IMR-90 (cell line): ENCODE data around the gene PLD1. TPM values are rescaled to one million over a fixed set of nuclear protein-coding genes. Genes with fewer than 3 reads are reported as not detected.
A peak's percentile ranks its signal among the peaks of the same experiment; 100 is the strongest.

Source experiments
- ATAC-seq: fragments of 200-7000 bp; cut with Tn5 transposase; 2 replicates; pipeline ENCODE4 v1.9.1; 2020; ENCODE audit warnings: low read depth, mild to moderate bottlenecking, moderate library complexity
- BruUV-seq: library from RNA; stranded (reverse); fragments of 400-500 nt; replicated peaks from 2 replicates; lab custom pipeline; 2021; lab: Mats Ljungman, UMichigan
- CTCF ChIA-PET: fragments of 300-600 bp; formaldehyde crosslinking; extraction: SDS; loops from one replicate; lab custom pipeline; 2021; ENCODE audit warnings: antibody characterized with exemption; lab: Yijun Ruan, JAX
- POLR2A ChIA-PET: fragments of 300-600 bp; sonication (Branson Sonifier 250); formaldehyde crosslinking; loops from one replicate; lab custom pipeline; 2022; ENCODE audit warnings: antibody characterized with exemption; ENCODE audit not compliant: unreplicated experiment; lab: Charles Lee
- DNase-seq: peaks from one replicate; pipeline ENCODE4 v3.0.0; 2013
- H2AFZ ChIP-seq: replicated peaks from 2 replicates; pipeline ENCODE3; 2013; ENCODE audit warnings: low read length, mild to moderate bottlenecking; ENCODE audit not compliant: poor library complexity
- H2AK5ac ChIP-seq: 2 replicates; pipeline ENCODE4 v1.6.1; 2013; ENCODE audit warnings: low read depth, low read length, inconsistent platforms
- H2AK9ac ChIP-seq: replicated peaks from 2 replicates; pipeline ENCODE3; 2013; ENCODE audit warnings: mild to moderate bottlenecking, low read depth, low read length, moderate library complexity; ENCODE audit not compliant: poor library complexity
- H2BK120ac ChIP-seq: 2 replicates; pipeline ENCODE4 v1.6.1; 2013; ENCODE audit warnings: low read depth, low read length, inconsistent platforms
- H2BK15ac ChIP-seq: 3 replicates; pipeline ENCODE4 v1.6.1; 2013; ENCODE audit warnings: low read depth, low read length, inconsistent platforms
- H2BK20ac ChIP-seq: 2 replicates; pipeline ENCODE4 v1.6.1; 2013; ENCODE audit warnings: low read depth, mild to moderate bottlenecking, inconsistent platforms, low read length, moderate library complexity
- H2BK5ac ChIP-seq: 2 replicates; pipeline ENCODE4 v1.6.1; 2013; ENCODE audit warnings: mild to moderate bottlenecking, low read depth, low read length, inconsistent platforms; ENCODE audit not compliant: poor library complexity, severe bottlenecking
- H3K14ac ChIP-seq: replicated peaks from 2 replicates; pipeline ENCODE4 v1.6.1; 2013; ENCODE audit warnings: low read depth, low read length, inconsistent platforms
- H3K18ac ChIP-seq: 2 replicates; pipeline ENCODE4 v1.6.1; 2013; ENCODE audit warnings: low read depth, low read length, control low read depth
- H3K23ac ChIP-seq: 2 replicates; pipeline ENCODE4 v1.6.1; 2013; ENCODE audit warnings: low read depth, low read length, inconsistent platforms
- H3K27ac ChIP-seq: 2 replicates; pipeline ENCODE4 v1.5.1; 2013; ENCODE audit warnings: mild to moderate bottlenecking, control low read depth, low read length; ENCODE audit not compliant: insufficient read depth
- H3K27me3 ChIP-seq: 2 replicates; pipeline ENCODE4 v1.6.1; 2013; ENCODE audit warnings: low read length; ENCODE audit not compliant: control insufficient read depth, insufficient read depth
- H3K36me3 ChIP-seq: 2 replicates; pipeline ENCODE4 v1.6.1; 2013; ENCODE audit warnings: low read length, mixed read lengths; ENCODE audit not compliant: control insufficient read depth, insufficient read depth
- H3K4ac ChIP-seq: 2 replicates; pipeline ENCODE4 v1.6.1; 2013; ENCODE audit warnings: low read depth, low read length, inconsistent platforms
- H3K4me1 ChIP-seq: 2 replicates; pipeline ENCODE4 v1.6.1; 2013; ENCODE audit warnings: low read length, mixed read lengths; ENCODE audit not compliant: control insufficient read depth, insufficient read depth
- H3K4me2 ChIP-seq: 2 replicates; pipeline ENCODE4 v1.6.1; 2013; ENCODE audit warnings: low read depth, mild to moderate bottlenecking, control low read depth, low read length, moderate library complexity
- H3K4me3 ChIP-seq: 2 replicates; pipeline ENCODE4 v1.5.1; 2013; ENCODE audit warnings: low read depth, mild to moderate bottlenecking, control low read depth, low read length, moderate library complexity; ENCODE audit not compliant: insufficient read depth
- H3K56ac ChIP-seq: 2 replicates; pipeline ENCODE4 v1.6.1; 2013; ENCODE audit warnings: low read length, inconsistent platforms; ENCODE audit not compliant: insufficient read depth; ENCODE audit errors: extremely low read depth
- H3K79me1 ChIP-seq, 2 experiments: 2 replicates each; pipeline ENCODE4 v1.6.1; 2013; ENCODE audit warnings: low read length in 2 of 2, inconsistent platforms in 1 of 2, low read depth in 1 of 2
- H3K9ac ChIP-seq: 2 replicates; pipeline ENCODE4 v1.6.1; 2013; ENCODE audit warnings: low read depth, low read length, control low read depth
- H3K9me1 ChIP-seq: 2 replicates; pipeline ENCODE4 v1.6.1; 2013; ENCODE audit warnings: low read length, inconsistent platforms; ENCODE audit not compliant: insufficient read depth
- H3K9me3 ChIP-seq: 2 replicates; pipeline ENCODE4 v1.6.1; 2013; ENCODE audit warnings: low read length; ENCODE audit not compliant: control insufficient read depth, insufficient read depth
- H4K20me1 ChIP-seq: 2 replicates; pipeline ENCODE4 v1.6.1; 2013; ENCODE audit warnings: low read length, inconsistent platforms; ENCODE audit not compliant: insufficient read depth
- H4K5ac ChIP-seq: 2 replicates; pipeline ENCODE4 v1.6.1; 2013; ENCODE audit warnings: mild to moderate bottlenecking, low read depth, low read length, control low read depth
- H4K8ac ChIP-seq, 2 experiments: 2 replicates each; pipeline ENCODE4 v1.6.1; 2013; ENCODE audit warnings: low read depth in 2 of 2, low read length in 2 of 2, control low read depth in 1 of 2, inconsistent platforms in 1 of 2
- H4K91ac ChIP-seq: 2 replicates; pipeline ENCODE4 v1.6.1; 2013; ENCODE audit warnings: low read depth, low read length, inconsistent platforms; ENCODE audit not compliant: insufficient read depth
- BHLHE40 ChIP-seq: fragments of 150-350 bp; IDR thresholded peaks from 2 replicates; pipeline ENCODE4 v1.6.1; 2016; ENCODE audit warnings: mild to moderate bottlenecking, low read depth, low read length
- CEBPB ChIP-seq: IDR thresholded peaks from 2 replicates; pipeline ENCODE4 v1.6.1; 2012; ENCODE audit warnings: low read depth, low read length, improper control_type of control experiment
- FOS ChIP-seq: fragments of 150-350 bp; IDR thresholded peaks from 2 replicates; pipeline ENCODE4 v1.6.1; 2016; ENCODE audit warnings: low read depth, low read length
- MAFK ChIP-seq: IDR thresholded peaks from 2 replicates; pipeline ENCODE4 v1.6.1; 2012; ENCODE audit warnings: low read depth, low read length, improper control_type of control experiment
- MXI1 ChIP-seq: IDR thresholded peaks from 2 replicates; pipeline ENCODE4 v1.6.1; 2012; ENCODE audit warnings: low read depth, mild to moderate bottlenecking, low read length, moderate library complexity, borderline replicate concordance
- RAD21 ChIP-seq: IDR thresholded peaks from 2 replicates; pipeline ENCODE4 v1.6.1; 2012; ENCODE audit warnings: low read length, improper control_type of control experiment
- RCOR1 ChIP-seq: IDR thresholded peaks from 2 replicates; pipeline ENCODE4 v1.6.1; 2012; ENCODE audit warnings: mild to moderate bottlenecking, low read length, improper control_type of control experiment; ENCODE audit not compliant: insufficient replicate concordance
- WGBS, 2 experiments: methylation state at CpG; one replicate each; pipeline versions ENCODE4 v1.1.5 to v1.1.7; 2013; ENCODE audit warnings: missing lambda C conversion rate in 2 of 2; ENCODE audit not compliant: insufficient read length in 1 of 2; ENCODE audit errors: extremely low coverage in 2 of 2; 5-methylcytosine and 5-hydroxymethylcytosine counted together
- dilution Hi-C: fragments of 300-500 bp; cut with HindIII; formaldehyde crosslinking; loops from one replicate; pipeline ENCODE4 v1.14.3; 2018; ENCODE audit warnings: low sequenced_read_pairs; ENCODE audit not compliant: unreplicated experiment
- in situ Hi-C: fragments of 300-500 bp; cut with MboI; formaldehyde crosslinking; loops from 3 replicates; pipeline ENCODE4 v1.14.3; 2019; ENCODE audit warnings: low sequenced_read_pairs, inconsistent platforms, mixed read lengths
- intact Hi-C: fragments of 100-400 bp; cut with micrococcal nuclease; formaldehyde crosslinking; loops from 2 replicates; pipeline ENCODE4 v1.10.0; 2022
- polyA plus RNA-seq, 3 experiments: library from polyadenylated mRNA; depleted of rRNA; stranded (reverse); fragments of >200 nt; gene quantifications; 2 replicates each; pipeline ENCODE4 v1.2.3, GENCODE V29; 2012; ENCODE audit warnings: low replicate concordance in 1 of 3
- total RNA-seq: library from RNA; depleted of rRNA; stranded (reverse); fragments of >200 nt; gene quantifications from 2 replicates; pipeline ENCODE4 v1.2.3, GENCODE V29; 2012
- TF ChIP-seq, protein P1 (sequence below): fragments of 150-350 bp; IDR thresholded peaks from 2 replicates; pipeline ENCODE4 v1.6.1; 2016; ENCODE audit warnings: low read depth, mild to moderate bottlenecking, low read length, moderate library complexity, borderline replicate concordance

PLD1 gene
- total and polyA plus RNA-seq, 2 of the 4 experiments (the other 2 are of a cell fraction) = 3.3 to 9.7 TPM

DNA sequence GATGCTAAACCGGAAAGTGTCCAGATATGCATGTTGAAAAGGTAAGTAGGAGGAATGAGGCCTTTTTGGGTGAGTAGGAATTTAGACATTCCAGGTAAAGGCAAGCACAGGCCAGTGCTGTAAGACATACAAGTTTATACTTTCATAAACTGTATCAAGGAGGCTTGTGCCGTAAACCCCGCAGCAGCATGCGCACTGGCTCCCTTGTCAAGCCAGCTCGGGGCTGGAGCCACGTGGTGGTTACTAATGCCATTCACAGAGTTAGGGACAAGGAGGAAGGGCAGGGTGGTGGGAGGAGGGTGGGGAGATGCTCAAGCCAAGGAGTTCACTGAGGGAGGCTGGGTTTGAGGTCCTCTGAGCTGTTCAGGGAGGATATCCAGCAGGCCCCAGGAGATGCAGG lies 35.8 kb downstream of the PLD1 start:
- H2AK9ac ChIP-seq = no peak overlapping the region
- H4K5ac ChIP-seq = no peak overlapping the region
- H4K8ac ChIP-seq = no peak overlapping the region
- dilution Hi-C loops (no loop called here), in situ Hi-C loops (loop anchor here (5.0 to 25.0 kb wide), 2 partner anchors 127 to 812 kb away; no protein-coding TSS in a partner anchor), intact Hi-C loops (loop anchor here (10.0 kb wide), 1 partner anchor 1020 kb away; no protein-coding TSS in a partner anchor)
- 50% methylated on average over 2 of the region's 6 CpGs; no CpG with 5 or more reads in 1 of the 2 experiments for WGBS, 2 experiments
- H2BK15ac ChIP-seq = no peak overlapping the region; the same call in 2 of the 3 replicates
- H2AFZ ChIP-seq = peak overlapping the region; percentile 67
- no peaks in the 10 kb centered on the region for H3K36me3 ChIP-seq
- H2BK5ac ChIP-seq = no peak overlapping the region
- H3K79me1 ChIP-seq = peaks cover 4 to 8% of the 10 kb centered on the region in 2 experiments; a peak in 3 of 4 replicates
- H3K4ac ChIP-seq = no peak overlapping the region; the same call in 1 of the 2 replicates
- H2BK20ac ChIP-seq = no peak overlapping the region
- H3K4me3 ChIP-seq = no peak overlapping the region
- H3K18ac ChIP-seq = no peak overlapping the region
- H3K14ac ChIP-seq = no peak overlapping the region
- no peak overlapping the region for H3K4me2 ChIP-seq
- H3K27me3 ChIP-seq = no peaks in the 10 kb centered on the region
- no peak for TF ChIP-seq CEBPB
- TF ChIP-seq, protein P1, sequence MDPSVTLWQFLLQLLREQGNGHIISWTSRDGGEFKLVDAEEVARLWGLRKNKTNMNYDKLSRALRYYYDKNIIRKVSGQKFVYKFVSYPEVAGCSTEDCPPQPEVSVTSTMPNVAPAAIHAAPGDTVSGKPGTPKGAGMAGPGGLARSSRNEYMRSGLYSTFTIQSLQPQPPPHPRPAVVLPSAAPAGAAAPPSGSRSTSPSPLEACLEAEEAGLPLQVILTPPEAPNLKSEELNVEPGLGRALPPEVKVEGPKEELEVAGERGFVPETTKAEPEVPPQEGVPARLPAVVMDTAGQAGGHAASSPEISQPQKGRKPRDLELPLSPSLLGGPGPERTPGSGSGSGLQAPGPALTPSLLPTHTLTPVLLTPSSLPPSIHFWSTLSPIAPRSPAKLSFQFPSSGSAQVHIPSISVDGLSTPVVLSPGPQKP = no peak
- no peak for TF ChIP-seq FOS
- TF ChIP-seq BHLHE40 = no peak
- no peak for TF ChIP-seq RCOR1
- TF ChIP-seq RAD21 = no peak
- no peak for TF ChIP-seq MAFK
- no peak for TF ChIP-seq MXI1
- DNase-seq (no peak), ATAC-seq (no peak)
- no peaks in the 10 kb centered on the region for H3K9me1 ChIP-seq
- H4K20me1 ChIP-seq = no peaks in the 10 kb centered on the region
- H3K56ac ChIP-seq = no peak overlapping the region
- H3K27ac ChIP-seq = no peak overlapping the region
- CTCF ChIA-PET = interaction anchor here (1.4 kb wide), 1 partner anchor 55 kb away, joined by 3 read pairs; no protein-coding TSS in a partner anchor
- no TSS peak for BruUV-seq
- no peak overlapping the region for H3K9ac ChIP-seq
- peaks cover 5% of the 10 kb centered on the region; the same call in 1 of the 2 replicates for H3K4me1 ChIP-seq
- H2AK5ac ChIP-seq = peak overlapping the region; percentile 55; the same call in 1 of the 2 replicates
- H2BK120ac ChIP-seq = no peak overlapping the region
- H3K23ac ChIP-seq = no peak overlapping the region
- no peaks in the 10 kb centered on the region for H3K9me3 ChIP-seq
- 0 out of 2 replicates have a peak overlapping the region, but pooled peaks have one; percentile 2 for H4K91ac ChIP-seq
- POLR2A ChIA-PET = no interaction called here
